Mesendoderm (in vitro differentiated cells): ENCODE measurements around the gene DOK4.

ENCODE experiments used
- DNase-seq: peaks from one replicate; pipeline ENCODE4 v3.0.0; 2013
- H2AK5ac ChIP-seq: 2 replicates; pipeline ENCODE4 v1.6.1; 2013; ENCODE audit warnings: low read length, inconsistent platforms
- H2BK120ac ChIP-seq: 2 replicates; pipeline ENCODE4 v1.6.1; 2013; ENCODE audit warnings: low read depth, mild to moderate bottlenecking, low read length, moderate library complexity, mixed read lengths
- H2BK15ac ChIP-seq: replicated peaks from 2 replicates; pipeline ENCODE4 v1.6.1; 2013; ENCODE audit warnings: low read depth, mild to moderate bottlenecking, moderate library complexity
- H2BK5ac ChIP-seq: 2 replicates; pipeline ENCODE4 v1.6.1; 2013; ENCODE audit warnings: low read length, inconsistent platforms
- H3K18ac ChIP-seq: 2 replicates; pipeline ENCODE4 v1.6.1; 2013; ENCODE audit warnings: mild to moderate bottlenecking, low read length, mixed read lengths
- H3K23ac ChIP-seq: one replicate; pipeline ENCODE4 v1.6.1; 2013; ENCODE audit warnings: low read length
- H3K27ac ChIP-seq: 2 replicates; pipeline ENCODE4 v1.5.1; 2013; ENCODE audit warnings: low read depth, mild to moderate bottlenecking, inconsistent platforms, low read length, moderate library complexity
- H3K27me3 ChIP-seq: 2 replicates; pipeline ENCODE4 v1.6.1; 2013; ENCODE audit warnings: low read length, control low read depth, mild to moderate bottlenecking, inconsistent platforms; ENCODE audit not compliant: insufficient read depth, poor library complexity
- H3K36me3 ChIP-seq: 2 replicates; pipeline ENCODE4 v1.6.1; 2013; ENCODE audit warnings: low read length, inconsistent platforms; ENCODE audit not compliant: control insufficient read depth, insufficient read depth
- H3K4ac ChIP-seq: one replicate; pipeline ENCODE4 v1.6.1; 2013; ENCODE audit warnings: low read depth, mild to moderate bottlenecking, low read length, moderate library complexity
- H3K4me1 ChIP-seq: 2 replicates; pipeline ENCODE4 v1.6.1; 2013; ENCODE audit warnings: low read depth, low read length, inconsistent platforms; ENCODE audit not compliant: control insufficient read depth
- H3K4me2 ChIP-seq: 2 replicates; pipeline ENCODE4 v1.6.1; 2013; ENCODE audit warnings: low read length
- H3K4me3 ChIP-seq: 2 replicates; pipeline ENCODE4 v1.5.1; 2013; ENCODE audit warnings: mild to moderate bottlenecking, low read length
- H3K56ac ChIP-seq: one replicate; pipeline ENCODE4 v1.6.1; 2013; ENCODE audit warnings: low read length
- H3K79me1 ChIP-seq: 2 replicates; pipeline ENCODE4 v1.6.1; 2013; ENCODE audit warnings: low read length, inconsistent platforms
- H3K79me2 ChIP-seq: 2 replicates; pipeline ENCODE4 v1.6.1; 2013; ENCODE audit warnings: mild to moderate bottlenecking, low read length; ENCODE audit not compliant: control insufficient read depth, insufficient read depth
- H3K9ac ChIP-seq: 2 replicates; pipeline ENCODE4 v1.6.1; 2013; ENCODE audit warnings: low read length, inconsistent platforms
- H4K5ac ChIP-seq: one replicate; pipeline ENCODE4 v1.6.1; 2013; ENCODE audit warnings: low read length
- H4K8ac ChIP-seq: one replicate; pipeline ENCODE4 v1.6.1; 2013; ENCODE audit warnings: low read depth, mild to moderate bottlenecking, control low read depth, low read length, moderate library complexity
- WGBS: extraction: QIAGEN DNeasy Blood & Tissue Kit; methylation state at CpG from one replicate; pipeline ENCODE4 v1.1.7; 2013; ENCODE audit warnings: low lambda C conversion rate, missing lambda C conversion rate; ENCODE audit not compliant: insufficient coverage; ENCODE audit errors: extremely low coverage; 5-methylcytosine and 5-hydroxymethylcytosine counted together

The DOK4 gene

DNA sequence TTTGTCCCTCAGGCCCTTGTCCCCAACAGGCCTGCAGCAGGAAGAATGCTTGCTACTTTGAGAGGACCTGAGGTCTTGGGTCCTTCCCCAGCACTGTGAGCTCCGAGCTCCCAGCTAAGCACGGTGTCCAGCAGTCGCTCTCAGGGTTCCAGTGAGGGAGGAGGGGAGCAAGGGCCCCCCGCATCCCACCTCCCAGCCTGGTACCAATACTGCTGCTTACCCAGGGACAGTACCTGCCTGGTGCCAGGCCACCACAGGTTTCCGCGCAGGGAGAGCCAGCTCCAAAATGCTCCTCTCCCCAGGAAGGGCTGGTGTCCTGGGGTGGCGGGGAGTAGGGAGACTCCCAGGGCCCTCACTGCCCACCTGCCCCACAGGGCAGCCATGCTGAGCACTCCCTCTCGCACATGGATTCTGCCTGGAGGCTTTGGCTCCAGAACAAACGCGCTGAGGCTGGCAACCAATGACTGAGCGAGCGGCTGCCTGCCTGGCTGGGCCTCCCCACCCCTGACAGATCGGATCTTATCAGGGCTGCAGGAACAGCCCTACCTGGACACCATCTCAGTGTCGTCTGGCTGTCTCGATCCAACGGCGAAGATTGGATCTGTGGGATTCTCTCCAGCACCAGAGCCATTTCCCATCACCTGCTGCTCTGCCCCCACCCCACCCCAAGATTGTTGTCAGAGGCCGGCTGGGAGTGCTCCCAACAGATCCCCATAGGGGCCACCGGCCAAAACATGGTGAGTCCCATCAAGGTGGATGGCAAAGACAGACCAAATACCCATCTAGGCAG is 2.4 kb downstream of the DOK4 start:
- H4K8ac ChIP-seq: no peak overlapping the region
- H2AK5ac ChIP-seq: no peak overlapping the region
- H2BK5ac ChIP-seq: no peak overlapping the region
- H2BK15ac ChIP-seq: no peak overlapping the region
- no peak for DNase-seq
- no peaks in the 10 kb centered on the region for H3K27me3 ChIP-seq
- no peaks in the 10 kb centered on the region for H3K36me3 ChIP-seq
- H3K79me2 ChIP-seq: no peaks in the 10 kb centered on the region
- peaks cover 5% of the 10 kb centered on the region for H3K4me1 ChIP-seq
- no CpG with 5 or more reads among the region's 19 CpGs for WGBS
- H2BK120ac ChIP-seq: no peak overlapping the region
- no peak overlapping the region for H3K56ac ChIP-seq
- no peak overlapping the region for H3K9ac ChIP-seq
- H3K27ac ChIP-seq: no peak overlapping the region
- no peak overlapping the region for H3K4me2 ChIP-seq
- H3K4ac ChIP-seq: no peak overlapping the region
- no peaks in the 10 kb centered on the region for H3K79me1 ChIP-seq
- no peak overlapping the region for H4K5ac ChIP-seq
- no peak overlapping the region for H3K18ac ChIP-seq
- H3K4me3 ChIP-seq: no peak overlapping the region
- no peak overlapping the region for H3K23ac ChIP-seq

DNA sequence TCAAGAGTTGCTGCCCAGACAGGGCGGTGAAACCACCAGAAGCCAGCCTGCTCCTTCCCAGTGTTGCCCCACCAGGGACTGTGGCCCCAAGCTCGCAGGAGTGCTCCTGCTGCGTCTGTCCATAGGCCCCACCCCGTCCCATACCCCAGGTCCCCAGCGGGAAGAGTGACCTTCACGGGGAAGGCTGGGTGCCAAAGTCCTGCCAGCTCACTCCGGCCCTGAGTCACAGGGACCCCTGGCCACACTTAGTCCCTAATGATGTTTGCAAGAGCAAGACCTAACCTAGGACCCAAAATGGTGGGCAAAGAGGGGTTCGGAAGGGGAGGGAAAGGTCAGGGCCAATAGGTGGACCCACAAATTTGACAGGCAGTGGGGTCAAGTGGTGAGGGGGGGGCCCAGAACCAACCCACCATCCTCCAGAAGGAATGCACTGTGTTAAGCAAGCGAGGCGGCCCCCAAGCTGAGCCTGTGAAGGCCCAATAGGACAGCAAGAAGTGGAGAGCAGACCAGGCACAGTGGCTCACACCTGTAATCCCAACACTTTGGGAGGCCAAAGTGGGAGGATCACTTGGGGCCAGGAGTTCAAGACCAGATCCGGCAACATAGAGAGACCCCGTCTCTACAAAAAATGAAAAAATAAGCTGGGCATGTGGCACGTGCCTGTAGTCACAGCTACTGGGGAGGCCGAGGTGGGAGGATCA is 3.3 kb downstream of the DOK4 start:
- no peak for DNase-seq
- Histone ChIP-seq H3K4me3 (no peak overlapping the region), H3K18ac (no peak overlapping the region), H3K27ac (no peak overlapping the region), H3K36me3 (no peaks in the 10 kb centered on the region), H3K4me2 (no peak overlapping the region), H3K9ac (no peak overlapping the region), H2BK5ac (no peak overlapping the region), H4K8ac (no peak overlapping the region), H4K5ac (no peak overlapping the region), H2BK15ac (no peak overlapping the region), H3K4me1 (peaks cover 5% of the 10 kb centered on the region), H3K23ac (no peak overlapping the region), H2BK120ac (no peak overlapping the region), H3K27me3 (no peaks in the 10 kb centered on the region), H3K79me2 (no peaks in the 10 kb centered on the region), H3K4ac (no peak overlapping the region), H2AK5ac (no peak overlapping the region), H3K79me1 (no peaks in the 10 kb centered on the region), H3K56ac (no peak overlapping the region)
- WGBS: no CpG with 5 or more reads among the region's 14 CpGs

DNA sequence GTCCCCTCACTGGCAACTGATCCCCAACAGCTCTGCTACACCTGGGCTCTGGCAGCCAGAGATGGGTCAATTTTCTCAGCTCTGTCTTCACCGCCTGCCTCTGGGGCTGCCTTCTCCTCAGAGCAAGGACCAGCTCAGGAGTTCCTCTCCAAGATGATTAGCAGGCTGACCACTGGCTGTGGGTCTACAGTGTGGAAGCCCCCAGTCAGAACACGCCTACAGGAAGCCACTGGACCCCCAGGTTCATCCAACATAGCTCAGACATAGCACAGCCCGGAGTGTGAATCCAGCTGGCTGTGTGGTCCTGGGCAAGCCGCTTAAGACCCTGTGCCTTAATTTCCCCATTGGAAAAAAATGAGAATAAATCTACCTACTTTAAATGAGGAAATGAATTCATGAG is 4.9 kb downstream of the DOK4 start:
- no CpG with 5 or more reads among the region's 4 CpGs for WGBS
- peaks cover 5% of the 10 kb centered on the region for H3K4me1 ChIP-seq
- DNase-seq: no peak
- no peaks in the 10 kb centered on the region for H3K79me1 ChIP-seq
- H4K8ac ChIP-seq: no peak overlapping the region
- H2BK15ac ChIP-seq: no peak overlapping the region
- no peaks in the 10 kb centered on the region for H3K27me3 ChIP-seq
- H2BK5ac ChIP-seq: no peak overlapping the region
- H3K36me3 ChIP-seq: no peaks in the 10 kb centered on the region
- no peak overlapping the region for H3K4ac ChIP-seq
- H2AK5ac ChIP-seq: no peak overlapping the region
- H3K79me2 ChIP-seq: no peaks in the 10 kb centered on the region
- no peak overlapping the region for H3K9ac ChIP-seq
- no peak overlapping the region for H3K56ac ChIP-seq
- H2BK120ac ChIP-seq: no peak overlapping the region
- H3K4me3 ChIP-seq: no peak overlapping the region
- H4K5ac ChIP-seq: no peak overlapping the region
- H3K18ac ChIP-seq: no peak overlapping the region
- no peak overlapping the region for H3K23ac ChIP-seq
- no peak overlapping the region for H3K4me2 ChIP-seq
- H3K27ac ChIP-seq: no peak overlapping the region

GRCh38 chr16:57480754-57481230 is 5.5 kb downstream of the DOK4 start:
- Histone ChIP-seq H3K4me3 (no peak overlapping the region), H3K18ac (no peak overlapping the region), H3K4me1 (peaks cover 7% of the 10 kb centered on the region), H3K79me1 (no peaks in the 10 kb centered on the region), H2BK15ac (no peak overlapping the region), H3K9ac (peak overlapping the region; percentile 33), H2BK120ac (no peak overlapping the region), H3K4ac (no peak overlapping the region), H3K23ac (no peak overlapping the region), H3K56ac (peak overlapping the region; percentile 62), H2AK5ac (peak overlapping the region; percentile 50), H3K36me3 (no peaks in the 10 kb centered on the region), H4K8ac (no peak overlapping the region), H3K79me2 (no peaks in the 10 kb centered on the region), H3K4me2 (no peak overlapping the region), H4K5ac (no peak overlapping the region), H3K27ac (no peak overlapping the region), H3K27me3 (no peaks in the 10 kb centered on the region), H2BK5ac (no peak overlapping the region)
- DNase-seq: no peak
- WGBS: no CpG with 5 or more reads among the region's 6 CpGs

GRCh38 chr16:57479976-57480753 is 6.1 kb downstream of the DOK4 start:
- no peak overlapping the region for H2BK120ac ChIP-seq
- peak overlapping the region; percentile 33 for H3K9ac ChIP-seq
- H3K27ac ChIP-seq: no peak overlapping the region
- no peaks in the 10 kb centered on the region for H3K27me3 ChIP-seq
- H3K36me3 ChIP-seq: no peaks in the 10 kb centered on the region
- H2BK5ac ChIP-seq: no peak overlapping the region
- no CpG with 5 or more reads among the region's 15 CpGs for WGBS
- H3K18ac ChIP-seq: peak overlapping the region; percentile 52
- H3K4ac ChIP-seq: peak overlapping the region; percentile 19
- H3K79me2 ChIP-seq: no peaks in the 10 kb centered on the region
- H3K4me1 ChIP-seq: peaks cover 8% of the 10 kb centered on the region
- H3K79me1 ChIP-seq: no peaks in the 10 kb centered on the region
- DNase-seq: no peak
- no peak overlapping the region for H4K5ac ChIP-seq
- H3K56ac ChIP-seq: peak overlapping the region; percentile 62
- H4K8ac ChIP-seq: no peak overlapping the region
- no peak overlapping the region for H3K4me3 ChIP-seq
- H2BK15ac ChIP-seq: no peak overlapping the region
- H3K4me2 ChIP-seq: peak overlapping the region; percentile 35
- no peak overlapping the region for H2AK5ac ChIP-seq
- no peak overlapping the region for H3K23ac ChIP-seq
